T-helper 1 cell treated with Interleukin-12 subunit alpha and Interleukin-12 subunit beta and Interleukin-4 antibody, amounts not matched to agents 30 μg/mL and 1 μg/mL, for 36 hours (primary cell): ENCODE measurements around the gene ALG13.
"Not testable (repeated sequence)": the region's sequence is repeated elsewhere in the genome, so short reads cannot be mapped to it uniquely, and the experiment has no call there.

Experiments
- H3K27ac Mint-ChIP-seq: one replicate; pipeline ENCODE4 v1.8.0; 2021; ENCODE audit warnings: mild to moderate bottlenecking, mixed read lengths
- H3K27me3 Mint-ChIP-seq: one replicate; pipeline ENCODE4 v1.8.0; 2021; ENCODE audit warnings: low read depth, mixed read lengths
- H3K36me3 Mint-ChIP-seq: one replicate; pipeline ENCODE4 v1.8.0; 2021; ENCODE audit warnings: low read depth, mixed read lengths
- H3K4me1 Mint-ChIP-seq: one replicate; pipeline ENCODE4 v1.8.0; 2021; ENCODE audit warnings: low read depth, mixed read lengths
- H3K4me3 Mint-ChIP-seq: one replicate; pipeline ENCODE4 v1.8.0; 2021; ENCODE audit warnings: mild to moderate bottlenecking, moderate library complexity, mixed read lengths
- H3K9me3 Mint-ChIP-seq: one replicate; pipeline ENCODE4 v1.8.0; 2021; ENCODE audit warnings: mixed read lengths

Gene ALG13

GRCh38 chrX:111680988-111681779 lies at the start of gene ALG13:
Gene ALG13, plus strand, starts transcription at chrX:111681170. Its CDS starts 49 bp downstream, at chrX:111681219.
- H3K27me3 Mint-ChIP-seq: no peaks in the 10 kb centered on the region
- peaks cover 12% of the 10 kb centered on the region for H3K4me1 Mint-ChIP-seq
- H3K27ac Mint-ChIP-seq: peak within 1 kb of the TSS; percentile 95
- no peaks in the 10 kb centered on the region for H3K9me3 Mint-ChIP-seq
- H3K36me3 Mint-ChIP-seq: peaks cover 19% of the 10 kb centered on the region
- peak within 1 kb of the TSS; percentile 88 for H3K4me3 Mint-ChIP-seq

GRCh38 chrX:111634823-111635729 lies 45.9 kb upstream of the ALG13 start:
- Mint-ChIP-seq H3K9me3 (no peaks in the 10 kb centered on the region), H3K4me3 (no peak overlapping the region), H3K4me1 (no peaks in the 10 kb centered on the region), H3K27me3 (peaks cover 3% of the 10 kb centered on the region), H3K36me3 (no peaks in the 10 kb centered on the region), H3K27ac (no peak overlapping the region)

GRCh38 chrX:111641969-111642368 lies 39.0 kb upstream of the ALG13 start:
- H3K36me3 Mint-ChIP-seq: no peaks in the 10 kb centered on the region
- no peak overlapping the region for H3K4me3 Mint-ChIP-seq
- H3K4me1 Mint-ChIP-seq: peaks cover 1% of the 10 kb centered on the region

GRCh38 chrX:111645165-111645564 lies 35.8 kb upstream of the ALG13 start:
- not testable (repeated sequence) for H3K36me3 Mint-ChIP-seq, H3K27ac Mint-ChIP-seq, H3K4me3 Mint-ChIP-seq, H3K27me3 Mint-ChIP-seq, H3K9me3 Mint-ChIP-seq, H3K4me1 Mint-ChIP-seq

More at GRCh38 chrX:111641969-111642368, 39.0 kb upstream of the ALG13 start:
- Mint-ChIP-seq H3K27ac (no peak overlapping the region), H3K27me3 (no peaks in the 10 kb centered on the region), H3K9me3 (no peaks in the 10 kb centered on the region)

GRCh38 chrX:111645607-111646006 lies 35.4 kb upstream of the ALG13 start:
- Mint-ChIP-seq H3K4me1 (peaks cover 1% of the 10 kb centered on the region), H3K4me3 (no peak overlapping the region), H3K36me3 (no peaks in the 10 kb centered on the region), H3K9me3 (no peaks in the 10 kb centered on the region), H3K27ac (no peak overlapping the region), H3K27me3 (no peaks in the 10 kb centered on the region)

- H3K4me3 Mint-ChIP-seq: no peak overlapping the region
- H3K9me3 Mint-ChIP-seq: no peaks in the 10 kb centered on the region
- H3K27ac Mint-ChIP-seq: no peak overlapping the region
- H3K36me3 Mint-ChIP-seq: no peaks in the 10 kb centered on the region
- H3K4me1 Mint-ChIP-seq: peaks cover 1% of the 10 kb centered on the region
- H3K27me3 Mint-ChIP-seq: no peaks in the 10 kb centered on the region
These were observed 34.5 kb upstream of the ALG13 start for GRCh38 chrX:111646515-111646914.

- Mint-ChIP-seq H3K4me1 (peaks cover 1% of the 10 kb centered on the region), H3K27me3 (no peaks in the 10 kb centered on the region), H3K36me3 (no peaks in the 10 kb centered on the region)
These were observed 32.2 kb upstream of the ALG13 start for GRCh38 chrX:111648802-111649201.

GRCh38 chrX:111649638-111650037 lies 31.3 kb upstream of the ALG13 start:
- H3K9me3 Mint-ChIP-seq: no peaks in the 10 kb centered on the region
- no peak overlapping the region for H3K4me3 Mint-ChIP-seq
- no peaks in the 10 kb centered on the region for H3K36me3 Mint-ChIP-seq
- H3K27ac Mint-ChIP-seq: no peak overlapping the region
- H3K4me1 Mint-ChIP-seq: peaks cover 1% of the 10 kb centered on the region
- H3K27me3 Mint-ChIP-seq: no peaks in the 10 kb centered on the region

More at GRCh38 chrX:111648802-111649201, 32.2 kb upstream of the ALG13 start:
- no peaks in the 10 kb centered on the region for H3K9me3 Mint-ChIP-seq
- no peak overlapping the region for H3K27ac Mint-ChIP-seq
- no peak overlapping the region for H3K4me3 Mint-ChIP-seq

- Mint-ChIP-seq H3K9me3 (no peaks in the 10 kb centered on the region), H3K4me3 (no peak overlapping the region), H3K27me3 (no peaks in the 10 kb centered on the region), H3K27ac (no peak overlapping the region), H3K4me1 (peaks cover under 1% of the 10 kb centered on the region), H3K36me3 (no peaks in the 10 kb centered on the region)
These were observed 30.1 kb upstream of the ALG13 start for GRCh38 chrX:111650845-111651244.

- H3K9me3 Mint-ChIP-seq: no peaks in the 10 kb centered on the region
- no peak overlapping the region for H3K27ac Mint-ChIP-seq
- H3K36me3 Mint-ChIP-seq: no peaks in the 10 kb centered on the region
- H3K4me3 Mint-ChIP-seq: no peak overlapping the region
- H3K27me3 Mint-ChIP-seq: no peaks in the 10 kb centered on the region
- H3K4me1 Mint-ChIP-seq: no peaks in the 10 kb centered on the region
These were observed 28.3 kb upstream of the ALG13 start for GRCh38 chrX:111652719-111653118.

- Mint-ChIP-seq H3K4me3 (no peak overlapping the region), H3K36me3 (no peaks in the 10 kb centered on the region), H3K4me1 (no peaks in the 10 kb centered on the region), H3K9me3 (no peaks in the 10 kb centered on the region), H3K27ac (no peak overlapping the region), H3K27me3 (no peaks in the 10 kb centered on the region)
These were observed 19.7 kb upstream of the ALG13 start for GRCh38 chrX:111661241-111661640.

- H3K4me1 Mint-ChIP-seq: no peaks in the 10 kb centered on the region
- no peaks in the 10 kb centered on the region for H3K36me3 Mint-ChIP-seq
- no peaks in the 10 kb centered on the region for H3K9me3 Mint-ChIP-seq
- no peaks in the 10 kb centered on the region for H3K27me3 Mint-ChIP-seq
- no peak overlapping the region for H3K27ac Mint-ChIP-seq
- no peak overlapping the region for H3K4me3 Mint-ChIP-seq
These were observed 18.7 kb upstream of the ALG13 start for GRCh38 chrX:111662292-111662691.

- Mint-ChIP-seq H3K9me3 (no peaks in the 10 kb centered on the region), H3K27me3 (no peaks in the 10 kb centered on the region), H3K4me3 (no peak overlapping the region), H3K27ac (no peak overlapping the region), H3K4me1 (no peaks in the 10 kb centered on the region), H3K36me3 (no peaks in the 10 kb centered on the region)
These were observed 9.3 kb upstream of the ALG13 start for GRCh38 chrX:111671668-111672067.

- H3K36me3 Mint-ChIP-seq: peaks cover 34% of the 10 kb centered on the region
- H3K27ac Mint-ChIP-seq: no peak overlapping the region
- H3K4me3 Mint-ChIP-seq: no peak overlapping the region
- H3K27me3 Mint-ChIP-seq: no peaks in the 10 kb centered on the region
- H3K9me3 Mint-ChIP-seq: no peaks in the 10 kb centered on the region
- H3K4me1 Mint-ChIP-seq: peaks cover 14% of the 10 kb centered on the region
These were observed 6.3 kb downstream of the ALG13 start for GRCh38 chrX:111687305-111687704.
